Measurements from ENCODE around the gene SPC24. TPM values are rescaled to one million over a fixed set of nuclear protein-coding genes. Genes with fewer than 3 reads are reported as not detected.

SPC24 gene
- total and polyA plus RNA-seq, 2 of the 4 experiments (the other 2 are of a cell fraction) = 12.2 to 97.5 TPM

DNA sequence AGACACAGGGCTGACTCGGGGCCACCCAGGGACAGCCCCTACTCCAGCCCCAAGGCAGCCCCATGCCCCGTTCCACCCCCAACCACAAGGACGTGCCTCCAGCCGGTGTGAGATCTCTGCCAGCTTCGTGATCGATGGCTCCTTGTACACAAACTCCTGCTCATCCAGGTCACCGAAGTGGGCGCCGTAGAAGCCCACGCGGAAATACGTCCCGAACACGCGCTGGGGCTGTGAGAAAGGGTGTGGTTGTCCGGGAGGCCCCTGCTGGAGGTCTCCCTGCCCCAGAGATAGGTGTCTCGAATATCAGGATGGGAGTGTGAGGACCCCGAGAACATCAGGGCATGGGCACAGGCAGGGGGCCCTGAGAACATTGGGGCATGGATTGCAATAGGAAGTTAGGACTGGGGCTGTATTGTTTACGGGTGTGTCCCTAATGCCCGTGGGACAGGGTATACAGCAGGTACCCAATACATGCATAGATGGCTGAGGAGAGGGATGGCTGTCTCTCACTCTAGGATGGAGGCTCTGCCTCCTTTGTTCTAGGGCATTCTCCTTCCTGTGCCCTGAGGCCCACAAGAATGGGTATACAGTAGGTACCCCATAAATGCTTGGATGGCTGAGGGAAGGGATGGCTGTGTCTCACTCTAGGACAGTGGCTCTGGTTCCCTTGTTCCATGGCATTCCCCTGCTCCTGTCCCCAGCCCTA, 47.1 kb upstream of the SPC24 start:
- no peak for DNase-seq
- peak overlapping the region; percentile 85 for H3K18ac ChIP-seq (ENCODE audit: low read depth, low read length)
- H3K23ac ChIP-seq (ENCODE audit: low read depth, low read length) = peak overlapping the region; percentile 98
- intact Hi-C loops (cut with micrococcal nuclease) (loop anchor here (1.0 kb wide), 3 partner anchors 65 to 166 kb away; no protein-coding TSS in a partner anchor), in situ Hi-C loops (cut with MboI; ENCODE audit: low sequenced_read_pairs) (loop anchor here (5.0 to 10.0 kb wide), 3 partner anchors 70 to 265 kb away; no protein-coding TSS in a partner anchor), dilution Hi-C loops (cut with HindIII; ENCODE audit: low sequenced_read_pairs, unreplicated experiment) (no loop called here)
- peak overlapping the region; percentile 88 for H2AK9ac ChIP-seq (replicated peaks; ENCODE audit: low read depth, low read length, poor library complexity)
- H3K56ac ChIP-seq (ENCODE audit: extremely low read depth, insufficient read depth, low read length) = peak overlapping the region; percentile 53
- peaks cover 13% of the 10 kb centered on the region for H3K4me1 ChIP-seq (ENCODE audit: control insufficient read depth, insufficient read depth, low read length)
- TF ChIP-seq, protein P1, sequence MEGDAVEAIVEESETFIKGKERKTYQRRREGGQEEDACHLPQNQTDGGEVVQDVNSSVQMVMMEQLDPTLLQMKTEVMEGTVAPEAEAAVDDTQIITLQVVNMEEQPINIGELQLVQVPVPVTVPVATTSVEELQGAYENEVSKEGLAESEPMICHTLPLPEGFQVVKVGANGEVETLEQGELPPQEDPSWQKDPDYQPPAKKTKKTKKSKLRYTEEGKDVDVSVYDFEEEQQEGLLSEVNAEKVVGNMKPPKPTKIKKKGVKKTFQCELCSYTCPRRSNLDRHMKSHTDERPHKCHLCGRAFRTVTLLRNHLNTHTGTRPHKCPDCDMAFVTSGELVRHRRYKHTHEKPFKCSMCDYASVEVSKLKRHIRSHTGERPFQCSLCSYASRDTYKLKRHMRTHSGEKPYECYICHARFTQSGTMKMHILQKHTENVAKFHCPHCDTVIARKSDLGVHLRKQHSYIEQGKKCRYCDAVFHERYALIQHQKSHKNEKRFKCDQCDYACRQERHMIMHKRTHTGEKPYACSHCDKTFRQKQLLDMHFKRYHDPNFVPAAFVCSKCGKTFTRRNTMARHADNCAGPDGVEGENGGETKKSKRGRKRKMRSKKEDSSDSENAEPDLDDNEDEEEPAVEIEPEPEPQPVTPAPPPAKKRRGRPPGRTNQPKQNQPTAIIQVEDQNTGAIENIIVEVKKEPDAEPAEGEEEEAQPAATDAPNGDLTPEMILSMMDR (conservative IDR thresholded peaks at IDR 0.05; ENCODE audit: low read depth, low read length) = no peak
- TF ChIP-seq SMC3 (IDR thresholded peaks at IDR 0.05; ENCODE audit: low read depth, low read length) = no peak
- H3K4me3 ChIP-seq (ENCODE audit: insufficient read depth, low read depth, low read length) = no peak overlapping the region
- no peaks in the 10 kb centered on the region for H4K20me1 ChIP-seq (ENCODE audit: insufficient read depth, low read length)
- peak overlapping the region; percentile 93 for H2BK120ac ChIP-seq (ENCODE audit: low read depth, low read length)
- peaks cover 7% of the 10 kb centered on the region; the same call in 1 of the 2 replicates for H3K36me3 ChIP-seq (ENCODE audit: control insufficient read depth, insufficient read depth, low read length)
- no peaks in the 10 kb centered on the region for H3K9me3 ChIP-seq (ENCODE audit: control insufficient read depth, insufficient read depth, low read length)
- peak overlapping the region; percentile 61 for H3K9ac ChIP-seq (ENCODE audit: low read depth, low read length)
- POLR2A ChIA-PET (ENCODE audit: unreplicated experiment) = no interaction called here
- H3K9me1 ChIP-seq (ENCODE audit: insufficient read depth, low read length) = peaks cover 11% of the 10 kb centered on the region
- peak overlapping the region; percentile 39 for H2AFZ ChIP-seq (replicated peaks; ENCODE audit: low read length, poor library complexity)
- H2BK15ac ChIP-seq (ENCODE audit: low read depth, low read length) = peak overlapping the region; percentile 100
- BruUV-seq (replicated peaks) = no TSS peak
- H4K5ac ChIP-seq (ENCODE audit: low read depth, low read length) = peak overlapping the region; percentile 89
- peak overlapping the region; percentile 100 for H3K4ac ChIP-seq (ENCODE audit: low read depth, low read length)
- CTCF ChIA-PET = interaction anchor here (0.6 to 0.7 kb wide), 4 partner anchors 7 to 261 kb away, joined by 3 to 5 read pairs (median 3); no protein-coding TSS in a partner anchor
- H3K14ac ChIP-seq (replicated peaks; ENCODE audit: low read depth, low read length) = peak overlapping the region; percentile 96
- peak overlapping the region; percentile 89 for H3K27ac ChIP-seq (ENCODE audit: insufficient read depth, low read length)
- no peaks in the 10 kb centered on the region for H3K27me3 ChIP-seq (ENCODE audit: control insufficient read depth, insufficient read depth, low read length)
- 89% methylated on average over 7 of the region's 20 CpGs; no CpG with 5 or more reads in 1 of the 2 experiments for WGBS, 2 experiments (ENCODE audit: extremely low coverage in 2 of 2, insufficient read length in 1 of 2)
- ATAC-seq (ENCODE audit: low read depth) = no peak
- H2AK5ac ChIP-seq (ENCODE audit: low read depth, low read length) = peak overlapping the region; percentile 98
- no peak overlapping the region for H3K4me2 ChIP-seq (ENCODE audit: low read depth, low read length)
- peak overlapping the region; percentile 95 to 96 for H4K8ac ChIP-seq (ENCODE audit: low read depth in 2 of 2, low read length in 2 of 2)
- H3K79me1 ChIP-seq (ENCODE audit: low read depth in 1 of 2, low read length in 2 of 2) = peaks cover 11 to 24% of the 10 kb centered on the region in 2 experiments; a peak in 3 of 4 replicates
- H2BK20ac ChIP-seq (ENCODE audit: low read depth, low read length) = peak overlapping the region; percentile 99
- H2BK5ac ChIP-seq (ENCODE audit: low read depth, low read length, poor library complexity, severe bottlenecking) = peak overlapping the region; percentile 81
- H4K91ac ChIP-seq (ENCODE audit: insufficient read depth, low read depth, low read length) = peak overlapping the region; percentile 99
